ENCODE measurements around the gene SLFN12L. TPM values are rescaled to one million over a fixed set of nuclear protein-coding genes. Genes with fewer than 3 reads are reported as not detected.
"Not testable (repeated sequence)": the region's sequence is repeated elsewhere in the genome, so short reads cannot be mapped to it uniquely, and the experiment has no call there.

The SLFN12L gene
- total RNA-seq, 1 donor from 2014 or later: not detected

GRCh38 chr17:35515027-35515426 lies 22.5 kb downstream of the SLFN12L start:
- DNase-seq: no peak
- Mint-ChIP-seq H3K4me3 (ENCODE audit: unreplicated experiment) (no peak overlapping the region), H3K27ac (ENCODE audit: unreplicated experiment) (no peak overlapping the region), H3K36me3 (ENCODE audit: unreplicated experiment) (no peaks in the 10 kb centered on the region), H3K4me1 (ENCODE audit: low read depth, unreplicated experiment) (peaks cover 10% of the 10 kb centered on the region), H3K9me3 (ENCODE audit: unreplicated experiment) (no peaks in the 10 kb centered on the region), H3K27me3 (ENCODE audit: unreplicated experiment) (peaks cover 2% of the 10 kb centered on the region)
- TF ChIP-seq CTCF (IDR thresholded peaks at IDR 0.05; ENCODE audit: partially characterized antibody, unreplicated experiment): no peak

GRCh38 chr17:35514564-35514963 lies 22.9 kb downstream of the SLFN12L start:
- no peaks in the 10 kb centered on the region for H3K27me3 Mint-ChIP-seq (ENCODE audit: unreplicated experiment)
- H3K4me1 Mint-ChIP-seq (ENCODE audit: low read depth, unreplicated experiment): peaks cover 10% of the 10 kb centered on the region
- DNase-seq: no peak
- no peak for TF ChIP-seq CTCF (IDR thresholded peaks at IDR 0.05; ENCODE audit: partially characterized antibody, unreplicated experiment)
- no peak overlapping the region for H3K27ac Mint-ChIP-seq (ENCODE audit: unreplicated experiment)
- no peaks in the 10 kb centered on the region for H3K9me3 Mint-ChIP-seq (ENCODE audit: unreplicated experiment)
- no peaks in the 10 kb centered on the region for H3K36me3 Mint-ChIP-seq (ENCODE audit: unreplicated experiment)
- H3K4me3 Mint-ChIP-seq (ENCODE audit: unreplicated experiment): no peak overlapping the region

- H3K27ac Mint-ChIP-seq (ENCODE audit: unreplicated experiment): no peak overlapping the region
- no peak for TF ChIP-seq CTCF (IDR thresholded peaks at IDR 0.05; ENCODE audit: partially characterized antibody, unreplicated experiment)
- H3K4me1 Mint-ChIP-seq (ENCODE audit: low read depth, unreplicated experiment): peaks cover 10% of the 10 kb centered on the region
- H3K4me3 Mint-ChIP-seq (ENCODE audit: unreplicated experiment): no peak overlapping the region
- no peak for DNase-seq
- no peaks in the 10 kb centered on the region for H3K27me3 Mint-ChIP-seq (ENCODE audit: unreplicated experiment)
- H3K36me3 Mint-ChIP-seq (ENCODE audit: unreplicated experiment): peaks cover 5% of the 10 kb centered on the region
- H3K9me3 Mint-ChIP-seq (ENCODE audit: unreplicated experiment): peaks cover 2% of the 10 kb centered on the region
Measured at GRCh38 chr17:35510052-35510451, 27.4 kb downstream of the SLFN12L start.

- H3K9me3 Mint-ChIP-seq (ENCODE audit: unreplicated experiment); H3K27ac Mint-ChIP-seq (ENCODE audit: unreplicated experiment); H3K27me3 Mint-ChIP-seq (ENCODE audit: unreplicated experiment); H3K4me1 Mint-ChIP-seq (ENCODE audit: low read depth, unreplicated experiment); H3K4me3 Mint-ChIP-seq (ENCODE audit: unreplicated experiment); H3K36me3 Mint-ChIP-seq (ENCODE audit: unreplicated experiment); DNase-seq: not testable (repeated sequence)
Measured at GRCh38 chr17:35507714-35508113, 29.8 kb downstream of the SLFN12L start.

GRCh38 chr17:35499548-35499947 lies 37.9 kb downstream of the SLFN12L start:
- peaks cover 9% of the 10 kb centered on the region for H3K9me3 Mint-ChIP-seq (ENCODE audit: unreplicated experiment)
- peaks cover 8% of the 10 kb centered on the region for H3K4me1 Mint-ChIP-seq (ENCODE audit: low read depth, unreplicated experiment)
- TF ChIP-seq CTCF (IDR thresholded peaks at IDR 0.05; ENCODE audit: partially characterized antibody, unreplicated experiment): no peak
- H3K27me3 Mint-ChIP-seq (ENCODE audit: unreplicated experiment): peaks cover 36% of the 10 kb centered on the region
- no peak overlapping the region for H3K4me3 Mint-ChIP-seq (ENCODE audit: unreplicated experiment)
- H3K27ac Mint-ChIP-seq (ENCODE audit: unreplicated experiment): no peak overlapping the region
- DNase-seq: no peak
- H3K36me3 Mint-ChIP-seq (ENCODE audit: unreplicated experiment): peaks cover 7% of the 10 kb centered on the region
